Activated CD8-positive, alpha-beta memory T cell treated with anti-CD3 and anti-CD28 coated beads for 36 hours (primary cell): Measurements from ENCODE around the gene ELP5. TPM values are rescaled to one million over a fixed set of nuclear protein-coding genes. Genes with fewer than 3 reads are reported as not detected.

Experiments used
- CTCF ChIA-PET: fragments of 350-600 bp; sonication (Branson Sonifier 250); formaldehyde crosslinking; loops from one replicate; lab custom pipeline; 2021; ENCODE audit warnings: antibody characterized with exemption; lab: Charles Lee
- POLR2A ChIA-PET: fragments of 350-600 bp; sonication (Branson Sonifier 250); formaldehyde crosslinking; loops from one replicate; lab custom pipeline; 2021; ENCODE audit warnings: antibody characterized with exemption; lab: Charles Lee
- total RNA-seq, 2 experiments: library from RNA; stranded (reverse); gene quantifications; one replicate each; pipeline ENCODE4 v1.2.3, GENCODE V29; 2021

Gene ELP5
- total RNA-seq, 2 experiments from 2014 or later: 107 to 110 TPM

- ChIA-PET POLR2A (interaction anchor here (0.5 to 2.0 kb wide), 9 partner anchors 22 to 940 kb away, joined by 3 to 12 read pairs (median 5); partner anchors contain the start of genes ACADVL, ACAP1, CTC1 and CTDNEP1), CTCF (no interaction called here)
Measured at GRCh38 chr17:7307686-7308624, 55.9 kb downstream of the ELP5 start.

GRCh38 chr17:7308625-7309433, 56.8 kb downstream of the ELP5 start:
- CTCF ChIA-PET: interaction anchor here (0.6 to 1.1 kb wide), 2 partner anchors 10 to 13 kb away, joined by 3 to 4 read pairs; no protein-coding TSS in a partner anchor
- POLR2A ChIA-PET: interaction anchor here (0.5 to 2.0 kb wide), 12 partner anchors 21 to 939 kb away, joined by 3 to 12 read pairs (median 4); partner anchors contain the start of genes ACADVL, ACAP1, CTC1 and CTDNEP1

Other genes starting within 250 kb of the ELP5 start
- gene RNASEK, start 239.6 kb upstream of the ELP5 start, total RNA-seq: 100 to 1,000 TPM; 143 to 144 TPM
- gene BCL6B, start 229.2 kb upstream of the ELP5 start, total RNA-seq: 1 to 10 TPM in 1 of 2 experiments, under 1 TPM in 1; 0.86 to 1.0 TPM
- 10 to 100 TPM; 10.1 to 10.5 TPM for gene SLC16A13, start 216.2 kb upstream of the ELP5 start, total RNA-seq
- 1 to 10 TPM; 1.9 to 2.3 TPM for gene SLC16A11, start 208.1 kb upstream of the ELP5 start, total RNA-seq
- gene CLEC10A, start 172.0 kb upstream of the ELP5 start, total RNA-seq: not detected
- gene ASGR2, start 137.4 kb upstream of the ELP5 start, total RNA-seq: not detected
- 1 to 10 TPM in 1 of 2 experiments, under 1 TPM in 1; 0.65 to 1.3 TPM for gene ASGR1, start 72.8 kb upstream of the ELP5 start, total RNA-seq
- gene DLG4, start 32.4 kb upstream of the ELP5 start, total RNA-seq: 1 to 10 TPM; 4.5 to 4.6 TPM
- 100 to 1,000 TPM; 254 to 269 TPM for gene ACADVL, start 32.3 kb upstream of the ELP5 start, total RNA-seq
- gene DVL2, start 17.7 kb upstream of the ELP5 start, total RNA-seq: 10 to 100 TPM; 64.4 to 68.9 TPM
- gene PHF23, start 12.8 kb upstream of the ELP5 start, total RNA-seq: 10 to 100 TPM; 40.7 to 43.7 TPM
- gene GABARAP, start 9.8 kb upstream of the ELP5 start, total RNA-seq: 100 to 1,000 TPM; 131 to 135 TPM
- 100 to 1,000 TPM; 202 to 207 TPM for gene CTDNEP1, start 481 bp upstream of the ELP5 start, total RNA-seq
- 1 to 10 TPM; 1.2 to 1.5 TPM for gene CLDN7, start 10.3 kb downstream of the ELP5 start, total RNA-seq
- under 1 TPM; 0.11 to 0.34 TPM for gene SLC2A4, start 29.5 kb downstream of the ELP5 start, total RNA-seq
- gene YBX2, start 42.4 kb downstream of the ELP5 start, total RNA-seq: under 1 TPM; 0.10 to 0.55 TPM
- 1,000 to 10,000 TPM; 1,619 to 1,670 TPM for gene EIF5A, start 55.4 kb downstream of the ELP5 start, total RNA-seq
- gene GPS2, start 63.1 kb downstream of the ELP5 start, total RNA-seq: 10 to 100 TPM; 68.8 to 69.5 TPM
- 10 to 100 TPM; 59.2 to 59.4 TPM for gene NEURL4, start 77.1 kb downstream of the ELP5 start, total RNA-seq
- 100 to 1,000 TPM; 234 to 241 TPM for gene ACAP1, start 84.3 kb downstream of the ELP5 start, total RNA-seq
- gene KCTD11, start 99.9 kb downstream of the ELP5 start, total RNA-seq: 1 to 10 TPM; 6.4 to 7.2 TPM
- not detected for gene TMEM95, start 102.9 kb downstream of the ELP5 start, total RNA-seq
- 1 to 10 TPM; 4.6 to 5.6 TPM for gene TNK1, start 128.9 kb downstream of the ELP5 start, total RNA-seq
- gene PLSCR3, start 142.3 kb downstream of the ELP5 start, total RNA-seq: 10 to 100 TPM; 70.8 to 74.4 TPM
- 10 to 100 TPM; 50.1 to 51.6 TPM for gene TMEM256, start 151.9 kb downstream of the ELP5 start, total RNA-seq
- 1 to 10 TPM; 6.6 to 7.9 TPM for gene NLGN2, start 155.6 kb downstream of the ELP5 start, total RNA-seq
- gene SPEM1, start 168.1 kb downstream of the ELP5 start, total RNA-seq: not detected
- not detected for gene SPEM2, start 173.4 kb downstream of the ELP5 start, total RNA-seq
- not detected for gene SPEM3, start 176.6 kb downstream of the ELP5 start, total RNA-seq
- 10 to 100 TPM; 11.2 to 12.6 TPM for gene TMEM102, start 183.2 kb downstream of the ELP5 start, total RNA-seq
- gene FGF11, start 187.3 kb downstream of the ELP5 start, total RNA-seq: 1 to 10 TPM; 2.0 to 2.1 TPM
- 1 to 10 TPM; 7.2 to 7.8 TPM for gene CHRNB1, start 192.8 kb downstream of the ELP5 start, total RNA-seq
- 10 to 100 TPM; 17.6 to 17.7 TPM for gene ZBTB4, start 227.4 kb downstream of the ELP5 start, total RNA-seq
- not detected for gene SLC35G6, start 229.2 kb downstream of the ELP5 start, total RNA-seq
- 100 to 1,000 TPM; 195 to 198 TPM for gene POLR2A, start 232.2 kb downstream of the ELP5 start, total RNA-seq